ENCODE data around the gene HOOK1.

HOOK1 gene

GRCh38 chr1:59804301-59804700 is 10.4 kb upstream of the HOOK1 start:
- H3K4me3 ChIP-seq (ENCODE audit: low read length): no peak overlapping the region
- DNase-seq (ENCODE audit: low read depth): no peak
- no peak for TF ChIP-seq CTCF (conservative IDR thresholded peaks at IDR 0.05; ENCODE audit: low read length)

- no peak overlapping the region for H3K4me3 ChIP-seq (ENCODE audit: low read length)
- DNase-seq (ENCODE audit: low read depth): no peak
- no peak for TF ChIP-seq CTCF (conservative IDR thresholded peaks at IDR 0.05; ENCODE audit: low read length)
These were observed 9.2 kb upstream of the HOOK1 start for GRCh38 chr1:59805554-59805953.

DNA sequence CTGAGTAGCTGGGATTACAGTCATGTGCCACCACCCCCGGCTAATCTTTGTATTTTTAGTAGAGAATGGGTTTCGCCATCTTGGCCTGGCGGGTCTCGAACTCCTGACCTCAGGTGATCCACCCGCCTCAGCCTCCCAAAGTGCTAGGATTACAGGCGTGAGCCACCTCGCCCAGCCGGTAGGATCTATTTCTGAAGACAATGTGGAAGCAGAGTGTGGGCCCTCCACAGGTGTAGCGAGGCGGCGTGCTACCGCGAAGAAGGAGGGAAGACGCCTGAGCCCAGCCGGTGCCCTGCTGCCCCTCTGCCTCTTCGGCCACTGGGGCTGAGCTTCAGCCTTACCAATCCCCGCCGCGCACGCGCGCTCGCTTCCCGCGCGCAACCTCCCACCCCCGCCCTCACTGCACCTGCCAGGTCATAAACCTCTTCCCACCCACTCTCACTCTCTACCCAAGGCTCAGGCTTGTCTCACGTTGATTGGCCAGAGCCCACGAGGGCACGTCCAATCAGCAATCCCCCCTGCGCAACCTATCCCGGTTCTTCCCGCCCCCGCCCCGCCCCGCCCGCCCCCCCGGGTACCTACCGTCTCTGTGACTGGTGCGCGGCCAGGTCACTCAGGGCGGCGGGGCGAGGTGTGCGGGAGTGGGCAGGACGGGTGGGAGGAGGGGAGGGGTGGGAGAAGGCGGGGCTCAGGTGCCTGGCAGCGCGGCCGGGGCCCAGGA is 409 bp upstream of the HOOK1 start:
- no peak overlapping the region for H3K4me3 ChIP-seq (ENCODE audit: low read length)
- no peak for DNase-seq (ENCODE audit: low read depth)
- no peak for TF ChIP-seq CTCF (conservative IDR thresholded peaks at IDR 0.05; ENCODE audit: low read length)

- no peak overlapping the region for H3K4me3 ChIP-seq (ENCODE audit: low read length)
- no peak for DNase-seq (ENCODE audit: low read depth)
- no peak for TF ChIP-seq CTCF (conservative IDR thresholded peaks at IDR 0.05; ENCODE audit: low read length)
These were observed 1.1 kb downstream of the HOOK1 start for GRCh38 chr1:59815892-59816291.

DNA sequence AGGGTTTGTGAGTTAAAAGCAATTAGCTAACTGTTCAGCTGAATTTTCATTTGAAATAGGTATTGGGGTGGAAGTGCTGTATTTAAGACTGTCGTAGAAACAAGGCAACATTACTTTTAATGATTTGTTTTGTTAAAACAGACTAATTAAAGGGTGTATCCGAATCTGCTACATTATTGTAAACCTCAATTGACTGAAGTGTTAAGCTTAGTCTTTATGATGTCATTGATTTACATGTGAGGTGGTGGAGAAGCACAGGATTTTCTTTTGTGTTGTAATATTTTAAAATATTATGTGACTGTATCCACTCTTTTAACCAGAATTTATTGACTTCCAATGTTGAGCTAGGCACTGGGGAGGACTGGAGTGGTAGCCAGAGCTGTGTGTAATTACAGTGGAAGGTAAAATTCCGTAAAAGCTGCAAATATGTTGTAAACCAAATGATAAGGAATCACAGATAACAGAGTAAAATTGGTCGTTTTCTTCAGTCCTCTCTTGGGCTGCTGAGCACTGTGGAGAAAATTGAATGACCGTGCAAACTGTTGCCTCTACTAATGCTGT is 1.6 kb downstream of the HOOK1 start:
- TF ChIP-seq CTCF (conservative IDR thresholded peaks at IDR 0.05; ENCODE audit: low read length): no peak
- DNase-seq (ENCODE audit: low read depth): no peak
- no peak overlapping the region for H3K4me3 ChIP-seq (ENCODE audit: low read length)

DNA sequence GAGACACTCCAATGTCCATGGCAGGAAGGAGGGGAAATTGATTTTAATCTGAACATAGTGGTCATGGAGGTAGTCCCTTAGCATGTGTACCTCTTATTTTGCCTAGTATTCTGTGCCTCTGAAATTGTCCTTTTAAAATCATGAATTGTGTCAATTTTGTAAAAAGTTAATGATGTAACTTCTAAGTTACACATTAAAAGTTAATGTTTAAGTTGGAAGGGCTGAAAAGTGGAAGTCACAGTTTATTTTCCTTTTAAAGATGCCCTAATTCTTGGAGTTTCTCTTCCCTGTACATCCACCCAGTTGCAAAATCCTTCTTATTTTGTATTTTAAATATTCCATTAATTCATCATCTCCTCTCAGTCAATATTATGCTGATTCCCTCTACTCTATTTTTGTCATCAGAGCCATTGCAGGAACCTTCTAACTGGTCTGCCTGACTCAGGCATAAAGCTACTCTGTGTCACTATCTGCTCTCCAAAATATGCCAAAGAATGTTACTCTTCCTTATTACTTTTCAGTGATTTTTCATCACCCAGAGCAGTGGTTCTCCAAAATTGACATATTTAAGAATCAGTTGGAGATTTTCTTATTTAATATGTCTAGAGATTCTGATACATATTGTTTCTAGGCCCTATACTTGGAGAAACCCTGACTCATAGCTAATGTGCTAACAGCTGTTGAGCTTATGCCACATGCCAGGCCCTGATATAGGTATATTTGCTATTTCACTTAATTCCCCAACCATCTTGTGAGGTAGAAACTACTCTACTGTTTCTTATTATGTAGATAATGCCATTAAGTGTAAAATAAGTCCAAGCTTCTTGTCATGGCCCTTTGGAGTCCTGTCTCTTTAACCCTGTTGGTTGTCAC is 5.1 kb downstream of the HOOK1 start:
- no peak for TF ChIP-seq CTCF (conservative IDR thresholded peaks at IDR 0.05; ENCODE audit: low read length)
- H3K4me3 ChIP-seq (ENCODE audit: low read length): no peak overlapping the region
- no peak for DNase-seq (ENCODE audit: low read depth)

Data from AG10803 (cell line).